GM19099 (cell line): ENCODE results near the gene ADORA1.

Experiments
- POLR2A ChIP-seq: IDR thresholded peaks from 3 replicates; pipeline ENCODE4 v1.6.1; 2011; ENCODE audit warnings: low read depth; ENCODE audit not compliant: insufficient read length; ENCODE audit errors: extremely low read depth

Gene ADORA1

GRCh38 chr1:203124546-203125317 is 2.8 kb upstream of the ADORA1 start:
- TF ChIP-seq POLR2A, result no peak

- no peak for TF ChIP-seq POLR2A
Observed at GRCh38 chr1:203126151-203126865, 1.2 kb upstream of the ADORA1 start.

GRCh38 chr1:203126866-203127665 is 460 bp upstream of the ADORA1 start:
- no peak for TF ChIP-seq POLR2A

- no peak for TF ChIP-seq POLR2A
Observed at GRCh38 chr1:203128431-203128715, 847 bp downstream of the ADORA1 start.

- no peak for TF ChIP-seq POLR2A
Observed at GRCh38 chr1:203128716-203129500, 1.4 kb downstream of the ADORA1 start.

- no peak for TF ChIP-seq POLR2A
Observed at GRCh38 chr1:203129501-203130231, 2.1 kb downstream of the ADORA1 start.

GRCh38 chr1:203130358-203130985 is 2.9 kb downstream of the ADORA1 start:
- no peak for TF ChIP-seq POLR2A

- no peak for TF ChIP-seq POLR2A
Observed at GRCh38 chr1:203131548-203132200, 4.1 kb downstream of the ADORA1 start.

- TF ChIP-seq POLR2A, result no peak
Observed at GRCh38 chr1:203133970-203134725, 6.6 kb downstream of the ADORA1 start.

- TF ChIP-seq POLR2A, result no peak
Observed at GRCh38 chr1:203135636-203136305, 8.2 kb downstream of the ADORA1 start.

- no peak for TF ChIP-seq POLR2A
Observed at GRCh38 chr1:203136409-203137042, 9.0 kb downstream of the ADORA1 start.

GRCh38 chr1:203137324-203137723 is 9.8 kb downstream of the ADORA1 start:
- no peak for TF ChIP-seq POLR2A
